Stomach (tissue), 19 donors: ENCODE data around the gene PSMD3. TPM values are rescaled to one million over a fixed set of nuclear protein-coding genes. Genes with fewer than 3 reads are reported as not detected.

Experiments
- DNase-seq, 2 donors: peaks; one replicate each; pipeline versions ENCODE4 v3.0.0 to v3.0.0-alpha.2; 2013 to 2019
- H3K27ac ChIP-seq, 5 donors: fragments of 200-600 bp in 4 of 5; sonication (generic) in 4 of 5; one replicate each; pipeline ENCODE4 v1.5.1; 2013 to 2019; ENCODE audit warnings: mild to moderate bottlenecking in 1 of 5, moderate library complexity in 1 of 5
- H3K27me3 ChIP-seq, 3 donors: fragments of 200-600 bp; sonication (generic); one replicate each; pipeline ENCODE4 v1.5.1; 2017 to 2019; ENCODE audit warnings: mixed run types in 1 of 3
- H3K36me3 ChIP-seq, 4 donors: fragments of 200-600 bp; sonication (generic); 1 replicate in 3 of 4; 2 replicates in 1 of 4; pipeline ENCODE4 v1.5.1; 2016 to 2019
- H3K4me1 ChIP-seq, 4 donors: fragments of 200-600 bp; sonication (generic); one replicate each; pipeline ENCODE4 v1.5.1; 2016 to 2019
- H3K4me3 ChIP-seq, 4 donors: fragments of 200-600 bp; sonication (generic) in 3 of 4; one replicate each; pipeline ENCODE4 v1.5.1; 2016 to 2019; ENCODE audit warnings: mild to moderate bottlenecking in 1 of 4
- H3K9me3 ChIP-seq, 4 donors: fragments of 200-600 bp; sonication (generic); one replicate each; pipeline ENCODE4 v1.5.1; 2016 to 2019
- EP300 ChIP-seq: sonication (generic); formaldehyde crosslinking; IDR thresholded peaks from one replicate; pipeline ENCODE4 v1.6.1; 2017; ENCODE audit warnings: antibody characterized with exemption
- POLR2A ChIP-seq, 4 donors: fragments of 450-650 bp; IDR thresholded peaks; one replicate each; pipeline ENCODE4 v1.6.1; 2016; ENCODE audit warnings: antibody characterized with exemption in 4 of 4, control low read depth in 2 of 4, mild to moderate bottlenecking in 1 of 4, moderate library complexity in 1 of 4
- POLR2AphosphoS5 ChIP-seq, 3 donors: sonication (generic); formaldehyde crosslinking; IDR thresholded peaks; one replicate each; pipeline ENCODE4 v1.6.1; 2016; ENCODE audit warnings: antibody characterized with exemption in 3 of 3
- WGBS, 5 donors: extraction: QIAGEN DNeasy Blood & Tissue Kit in 3 of 5; methylation state at CpG; one replicate each; pipeline versions ENCODE4 v1.1.5 to v1.1.7; 2013 to 2018; 5-methylcytosine and 5-hydroxymethylcytosine counted together
- intact Hi-C: fragments of 100-400 bp; cut with DNase I; formaldehyde crosslinking; loops from one replicate; pipeline ENCODE4 v1.15.1; 2023; ENCODE audit warnings: low total_unique reads
- long read RNA-seq, 10 donors: transcript quantifications; one replicate each; lab custom pipeline, GENCODE V29; 2026
- polyA plus RNA-seq, 3 donors: library from polyadenylated mRNA; stranded (reverse); fragments of 200-250 nt; gene quantifications; one replicate each; pipeline ENCODE4 v1.2.3, GENCODE V29; 2013
- total RNA-seq, 5 donors: library from RNA; depleted of rRNA; stranded (reverse); fragments of >200 nt; gene quantifications; one replicate each; pipeline versions ENCODE4 v1.1.0 to v1.2.3, GENCODE V29; 2014 to 2016
- TF ChIP-seq, protein P1 (sequence below), 7 experiments: fragments of 450-650 bp in 4 of 7; fragments of 200-600 bp in 3 of 7; sonication (generic) in 3 of 7; IDR thresholded peaks; one replicate each; pipeline ENCODE4 v1.5.1; 2016 to 2019; ENCODE audit warnings: antibody characterized with exemption in 7 of 7, control low read depth in 2 of 7, mild to moderate bottlenecking in 1 of 7
- donor health status: healthy with polysubstance abuse.
- donor health status: Bipolar disorder and iron deficiency.
- donor health status: healthy.

PSMD3 gene
- 100 to 1,000 TPM in 1 of 5 donors, 10 to 100 TPM in 4; 13.4 to 140 (median 41.7) TPM for total RNA-seq
- polyA plus RNA-seq = 10 to 100 TPM; 45.9 to 53.8 (median 51.2) TPM
- long read RNA-seq, donor 1, partial matches to known transcripts = 9 of 12 reads
- long read RNA-seq, donor 1, other reads (novel, unspliced or antisense) = 0 of 12 reads
- long read RNA-seq, donor 2, transcript PSMD3-201 (12 exons, 2,158 nt) = major isoform, 17 of 26 reads
- long read RNA-seq, donor 2, partial matches to known transcripts = 8 of 26 reads
- long read RNA-seq, donor 2, other reads (novel, unspliced or antisense) = 0 of 26 reads
- long read RNA-seq, donor 3, transcript PSMD3-201 (12 exons, 2,158 nt) = major isoform, 5 of 6 reads
- long read RNA-seq, donor 3, partial matches to known transcripts = 0 of 6 reads
- long read RNA-seq, donor 3, other reads (novel, unspliced or antisense) = 0 of 6 reads
- long read RNA-seq, donor 4, partial matches to known transcripts = 0 of 1 reads
- long read RNA-seq, donor 4, other reads (novel, unspliced or antisense) = 0 of 1 reads
- long read RNA-seq, donor 5, transcript PSMD3-201 (12 exons, 2,158 nt) = major isoform, 14 of 20 reads
- long read RNA-seq, donor 5, partial matches to known transcripts = 5 of 20 reads
- long read RNA-seq, donor 5, other reads (novel, unspliced or antisense) = 0 of 20 reads
- long read RNA-seq, donor 6, transcript PSMD3-201 (12 exons, 2,158 nt) = major isoform, 20 of 70 reads
- long read RNA-seq, donor 6, partial matches to known transcripts = 49 of 70 reads
- long read RNA-seq, donor 6, other reads (novel, unspliced or antisense) = 0 of 70 reads
- long read RNA-seq, donor 7, transcript PSMD3-201 (12 exons, 2,158 nt) = major isoform, 17 of 29 reads
- long read RNA-seq, donor 7, partial matches to known transcripts = 12 of 29 reads
- long read RNA-seq, donor 7, other reads (novel, unspliced or antisense) = 0 of 29 reads
- long read RNA-seq, donor 8, transcript PSMD3-201 (12 exons, 2,158 nt) = major isoform, 17 of 22 reads
- long read RNA-seq, donor 8, partial matches to known transcripts = 5 of 22 reads
- long read RNA-seq, donor 8, other reads (novel, unspliced or antisense) = 0 of 22 reads
- long read RNA-seq, donor 9, transcript PSMD3-201 (12 exons, 2,158 nt) = major isoform, 8 of 9 reads
- long read RNA-seq, donor 9, partial matches to known transcripts = 0 of 9 reads
- long read RNA-seq, donor 9, other reads (novel, unspliced or antisense) = 0 of 9 reads
- long read RNA-seq, donor 10, transcript PSMD3-201 (12 exons, 2,158 nt) = major isoform, 8 of 10 reads
- long read RNA-seq, donor 10, partial matches to known transcripts = 0 of 10 reads
- long read RNA-seq, donor 10, other reads (novel, unspliced or antisense) = 0 of 10 reads

DNA sequence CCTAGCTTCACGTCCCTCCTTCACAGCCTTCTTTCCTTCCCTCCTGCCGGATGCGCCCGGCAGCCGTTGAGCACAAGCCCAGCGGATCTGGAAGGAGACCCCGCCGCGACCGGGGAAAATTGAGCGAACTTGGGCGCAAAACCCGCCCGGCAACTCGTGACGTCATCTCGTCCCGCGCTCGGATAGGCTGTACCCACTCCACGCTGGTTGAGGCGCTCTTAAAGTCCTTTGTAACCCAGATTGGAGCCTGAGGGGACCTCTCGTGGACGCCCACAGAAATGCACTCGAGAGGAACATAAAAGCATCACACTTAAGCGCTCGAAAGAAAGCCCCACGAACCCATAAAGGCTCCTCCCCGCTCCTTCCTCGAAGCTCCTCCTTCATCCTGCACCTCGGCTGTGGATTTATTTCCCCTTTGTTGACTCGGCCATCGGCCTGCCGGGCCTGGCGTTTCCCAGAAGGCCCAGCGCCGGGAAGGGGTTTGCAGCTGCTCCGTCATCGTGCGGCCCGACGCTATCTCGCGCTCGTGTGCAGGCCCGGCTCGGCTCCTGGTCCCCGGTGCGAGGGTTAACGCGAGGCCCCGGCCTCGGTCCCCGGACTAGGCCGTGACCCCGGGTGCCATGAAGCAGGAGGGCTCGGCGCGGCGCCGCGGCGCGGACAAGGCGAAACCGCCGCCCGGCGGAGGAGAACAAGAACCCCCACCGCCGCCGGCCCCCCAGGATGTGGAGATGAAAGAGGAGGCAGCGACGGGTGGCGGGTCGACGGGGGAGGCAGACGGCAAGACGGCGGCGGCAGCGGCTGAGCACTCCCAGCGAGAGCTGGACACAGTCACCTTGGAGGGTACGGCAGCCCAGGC lies at the start of gene PSMD3:
TSS of gene PSMD3 (plus strand) at position 457 of the 856 bp plus-strand sequence. CDS start at position 621, 164 bp downstream.
- Histone ChIP-seq H3K4me3 (peak within 1 kb of the TSS; percentile 75 to 99 (median 91)), H3K27me3 (peaks cover 0 to 31% (median 0%) of the 10 kb centered on the region in 3 donors), H3K36me3 (peaks cover 14 to 21% (median 19%) of the 10 kb centered on the region in 4 donors), H3K4me1 (peaks cover 8 to 37% (median 31%) of the 10 kb centered on the region in 4 donors), H3K27ac (peak within 1 kb of the TSS; percentile 91 to 97 (median 94)), H3K9me3 (no peaks in the 10 kb centered on the region)
- DNase-seq = peak; percentile 99 to 100
- intact Hi-C loops = no loop called here
- TF ChIP-seq POLR2A (IDR thresholded peaks at IDR 0.05) (peak in 2 of 4 donors; percentile 55 to 74), POLR2AphosphoS5 (IDR thresholded peaks at IDR 0.05) (peak; percentile 96 to 99 (median 99)), EP300 (no peak)
- TF ChIP-seq, protein P1, sequence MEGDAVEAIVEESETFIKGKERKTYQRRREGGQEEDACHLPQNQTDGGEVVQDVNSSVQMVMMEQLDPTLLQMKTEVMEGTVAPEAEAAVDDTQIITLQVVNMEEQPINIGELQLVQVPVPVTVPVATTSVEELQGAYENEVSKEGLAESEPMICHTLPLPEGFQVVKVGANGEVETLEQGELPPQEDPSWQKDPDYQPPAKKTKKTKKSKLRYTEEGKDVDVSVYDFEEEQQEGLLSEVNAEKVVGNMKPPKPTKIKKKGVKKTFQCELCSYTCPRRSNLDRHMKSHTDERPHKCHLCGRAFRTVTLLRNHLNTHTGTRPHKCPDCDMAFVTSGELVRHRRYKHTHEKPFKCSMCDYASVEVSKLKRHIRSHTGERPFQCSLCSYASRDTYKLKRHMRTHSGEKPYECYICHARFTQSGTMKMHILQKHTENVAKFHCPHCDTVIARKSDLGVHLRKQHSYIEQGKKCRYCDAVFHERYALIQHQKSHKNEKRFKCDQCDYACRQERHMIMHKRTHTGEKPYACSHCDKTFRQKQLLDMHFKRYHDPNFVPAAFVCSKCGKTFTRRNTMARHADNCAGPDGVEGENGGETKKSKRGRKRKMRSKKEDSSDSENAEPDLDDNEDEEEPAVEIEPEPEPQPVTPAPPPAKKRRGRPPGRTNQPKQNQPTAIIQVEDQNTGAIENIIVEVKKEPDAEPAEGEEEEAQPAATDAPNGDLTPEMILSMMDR (IDR thresholded peaks at IDR 0.05) = peak in 5 of 7 experiments; percentile 55 to 98 (median 87)
- 0 to 1% (median 0%) methylated on average over 50 to 84 of the region's 84 CpGs for WGBS, 5 donors

DNA sequence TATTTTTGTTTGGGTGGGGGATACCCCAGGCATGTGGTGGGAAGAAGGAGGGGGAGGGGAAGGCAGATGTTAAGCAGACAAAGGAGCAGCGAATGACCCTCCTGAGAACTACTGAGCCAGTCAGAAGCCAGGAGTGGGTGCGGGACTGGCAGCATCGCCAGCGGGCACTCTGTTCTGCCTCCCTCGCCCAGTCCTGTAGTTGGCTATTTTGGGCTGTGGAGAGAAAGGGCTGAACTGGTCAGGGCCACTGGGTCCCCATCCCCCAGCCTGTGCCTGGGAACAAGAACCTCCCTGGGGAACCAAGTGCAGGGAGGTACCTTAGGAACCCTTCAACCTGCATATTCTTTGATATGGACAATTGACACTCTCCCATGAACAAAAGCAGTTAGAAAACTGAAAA lies 46.7 kb upstream of the PSMD3 start:
- intact Hi-C loops = no loop called here
- H3K4me1 ChIP-seq = peaks cover 0 to 15% (median 7%) of the 10 kb centered on the region in 4 donors
- no peaks in the 10 kb centered on the region for H3K36me3 ChIP-seq
- H3K9me3 ChIP-seq = no peaks in the 10 kb centered on the region
- DNase-seq = no peak
- H3K27ac ChIP-seq = no peak overlapping the region
- TF ChIP-seq POLR2A (IDR thresholded peaks at IDR 0.05) (no peak), POLR2AphosphoS5 (IDR thresholded peaks at IDR 0.05) (no peak), EP300 (no peak)
- TF ChIP-seq, protein P1 (IDR thresholded peaks at IDR 0.05) = no peak
- 65 to 85% (median 77%) methylated on average over 5 of the region's 5 CpGs for WGBS, 5 donors
- no peaks in the 10 kb centered on the region for H3K27me3 ChIP-seq
- no peak overlapping the region for H3K4me3 ChIP-seq

- H3K4me3 ChIP-seq = no peak overlapping the region
- intact Hi-C loops = no loop called here
- no peaks in the 10 kb centered on the region for H3K36me3 ChIP-seq
- 38 to 79% (median 61%) methylated on average over 5 of the region's 5 CpGs for WGBS, 5 donors
- H3K9me3 ChIP-seq = no peaks in the 10 kb centered on the region
- DNase-seq = no peak
- peaks cover 0 to 11% (median 4%) of the 10 kb centered on the region in 4 donors for H3K4me1 ChIP-seq
- no peaks in the 10 kb centered on the region for H3K27me3 ChIP-seq
- no peak for TF ChIP-seq EP300
- H3K27ac ChIP-seq = no peak overlapping the region
These were observed 46.3 kb upstream of the PSMD3 start for GRCh38 chr17:39934324-39934723.

DNA sequence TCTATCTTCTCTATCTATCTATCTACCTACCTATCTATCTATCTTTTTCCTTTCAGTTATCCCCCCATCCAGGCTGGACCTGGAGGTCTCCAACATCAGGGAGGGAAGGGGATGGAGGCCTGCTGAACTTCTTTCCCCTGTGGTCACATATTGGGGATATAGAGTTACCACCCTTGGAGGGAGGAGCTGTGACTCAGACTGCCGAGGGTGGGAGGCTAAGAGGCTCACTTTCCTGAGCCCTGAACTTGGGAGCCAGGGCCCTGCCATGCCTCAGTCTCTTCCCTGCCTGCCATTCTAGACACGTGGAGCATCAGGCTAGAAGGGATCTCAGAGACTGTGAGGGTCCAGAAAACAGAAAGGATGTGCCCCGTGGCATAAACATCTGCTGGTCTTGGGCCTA lies 44.7 kb upstream of the PSMD3 start:
- Histone ChIP-seq H3K27ac (no peak overlapping the region), H3K9me3 (no peaks in the 10 kb centered on the region), H3K4me1 (peaks cover 0 to 8% (median 2%) of the 10 kb centered on the region in 4 donors), H3K36me3 (no peaks in the 10 kb centered on the region), H3K27me3 (no peaks in the 10 kb centered on the region), H3K4me3 (no peak overlapping the region)
- TF ChIP-seq EP300 (no peak), POLR2A (IDR thresholded peaks at IDR 0.05) (no peak), POLR2AphosphoS5 (IDR thresholded peaks at IDR 0.05) (no peak)
- TF ChIP-seq, protein P1 (IDR thresholded peaks at IDR 0.05) = no peak
- 58 to 76% (median 69%) methylated on average over 2 to 3 of the region's 3 CpGs for WGBS, 5 donors
- intact Hi-C loops = no loop called here
- DNase-seq = no peak
